ENCODE data around the gene ELF4. TPM values are rescaled to one million over a fixed set of nuclear protein-coding genes. Genes with fewer than 3 reads are reported as not detected.
"Not testable (repeated sequence)": the region's sequence is repeated elsewhere in the genome, so short reads cannot be mapped to it uniquely, and the experiment has no call there.

The ELF4 gene
- total RNA-seq, 1 donor from 2014 or later, result 26.6 TPM

DNA sequence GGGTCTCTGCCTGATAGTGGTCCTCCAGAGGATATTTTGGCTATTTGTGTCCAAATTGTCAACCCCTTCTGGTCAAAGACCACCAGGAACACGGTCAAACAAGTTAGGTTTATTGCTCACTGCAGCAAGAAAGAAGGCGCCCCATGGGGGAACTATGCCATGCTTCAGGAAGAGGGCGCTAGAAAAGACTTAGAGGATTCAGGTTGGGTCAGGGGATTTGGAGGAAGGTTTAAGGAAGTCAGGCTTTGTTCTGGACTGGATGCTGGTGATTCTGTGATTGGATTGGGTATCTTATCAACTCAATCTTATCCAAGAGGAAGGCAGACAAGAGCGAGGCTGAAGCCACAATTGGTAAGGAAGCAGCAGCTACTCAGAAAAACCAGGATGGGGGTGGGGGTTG is 14.3 kb upstream of the ELF4 start:
- H3K4me3 Mint-ChIP-seq, result no peak overlapping the region
- no peak overlapping the region for H3K27ac Mint-ChIP-seq
- DNase-seq (ENCODE audit: low spot score), result no peak
- no peaks in the 10 kb centered on the region for H3K9me3 Mint-ChIP-seq
- peaks cover 8% of the 10 kb centered on the region for H3K4me1 Mint-ChIP-seq (ENCODE audit: low read depth)
- H3K27me3 Mint-ChIP-seq (ENCODE audit: insufficient read depth), result no peaks in the 10 kb centered on the region
- intact Hi-C loops (cut with micrococcal nuclease), result no loop called here
- peaks cover 19% of the 10 kb centered on the region for H3K36me3 Mint-ChIP-seq (ENCODE audit: low read depth)

GRCh38 chrX:130121505-130121800 is 11.2 kb upstream of the ELF4 start:
- no peak overlapping the region for H3K4me3 Mint-ChIP-seq
- no peaks in the 10 kb centered on the region for H3K9me3 Mint-ChIP-seq
- H3K27ac Mint-ChIP-seq, result no peak overlapping the region
- H3K27me3 Mint-ChIP-seq (ENCODE audit: insufficient read depth), result no peaks in the 10 kb centered on the region
- DNase-seq (ENCODE audit: low spot score), result no peak
- intact Hi-C loops (cut with micrococcal nuclease), result loop anchor here (2.0 kb wide), 2 partner anchors 29 to 43 kb away; partner anchors contain the start of gene AIFM1
- H3K4me1 Mint-ChIP-seq (ENCODE audit: low read depth), result peaks cover 21% of the 10 kb centered on the region
- H3K36me3 Mint-ChIP-seq (ENCODE audit: low read depth), result peaks cover 8% of the 10 kb centered on the region

DNA sequence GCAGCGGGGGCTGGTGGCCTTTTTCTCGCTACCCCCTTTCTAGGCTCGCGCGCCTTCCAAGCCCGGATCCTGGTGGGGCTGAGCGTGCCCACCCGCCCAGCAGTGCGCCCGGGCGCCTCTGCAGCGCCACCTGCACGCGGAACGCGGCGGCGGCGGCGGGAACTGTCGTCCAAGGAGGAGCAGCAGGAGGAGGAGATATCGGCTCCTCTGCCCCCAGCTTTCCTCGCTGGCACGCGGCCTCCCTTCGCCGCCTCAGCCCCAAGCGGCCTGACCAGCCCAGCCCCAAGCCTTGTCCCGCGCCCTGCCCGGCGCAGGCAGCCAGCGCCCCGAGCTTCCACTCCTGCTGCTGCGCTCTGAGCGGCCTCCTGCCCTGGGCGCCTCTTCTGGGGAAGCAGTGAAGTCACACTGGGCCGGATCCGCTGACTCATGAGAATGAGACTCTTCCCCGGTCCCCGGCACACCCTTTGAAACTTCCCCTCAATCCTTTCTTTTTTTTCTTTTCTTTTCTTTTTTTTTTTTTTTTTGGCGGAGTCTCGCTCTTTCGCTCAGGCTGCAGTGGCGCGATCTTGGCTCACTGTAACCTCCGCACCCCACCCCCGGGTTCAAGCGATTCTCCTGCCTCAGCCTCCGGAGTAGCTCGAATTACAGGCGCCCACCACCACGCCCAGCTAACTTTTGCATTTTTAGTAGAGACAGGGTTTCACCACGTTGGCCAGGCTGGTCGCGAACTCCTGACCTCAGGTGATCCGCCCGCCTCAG is 10.6 kb upstream of the ELF4 start:
- Mint-ChIP-seq H3K9me3 (no peaks in the 10 kb centered on the region), H3K27me3 (ENCODE audit: insufficient read depth) (no peaks in the 10 kb centered on the region), H3K4me3 (peak overlapping the region; percentile 56), H3K4me1 (ENCODE audit: low read depth) (peaks cover 21% of the 10 kb centered on the region), H3K27ac (peak overlapping the region; percentile 55), H3K36me3 (ENCODE audit: low read depth) (peaks cover 8% of the 10 kb centered on the region)
- peak; percentile 56 for DNase-seq (ENCODE audit: low spot score)
- intact Hi-C loops (cut with micrococcal nuclease), result loop anchor here (1.0 to 2.0 kb wide), 5 partner anchors 11 to 71 kb away; partner anchors contain the start of genes AIFM1 and ELF4

DNA sequence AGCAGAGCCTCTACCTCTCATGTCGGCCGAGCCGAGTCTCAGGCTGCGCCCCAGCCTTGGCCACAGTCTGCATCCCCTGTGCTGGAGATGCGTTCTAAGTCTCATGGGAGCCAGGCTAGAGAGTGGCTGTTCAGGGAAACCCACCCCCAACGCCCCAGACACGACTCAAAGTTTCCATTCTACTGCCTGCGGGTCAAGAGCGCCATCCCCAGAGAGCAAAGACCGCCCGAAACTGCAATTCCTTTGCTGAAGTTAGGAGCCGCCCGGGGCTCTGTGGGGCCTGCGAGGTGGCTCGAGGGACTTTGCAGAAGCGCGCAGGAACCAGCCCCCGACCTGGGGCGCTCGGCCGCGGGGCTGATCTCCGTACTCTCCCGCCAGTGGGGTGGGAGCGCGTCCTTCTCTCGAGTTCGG is 10.0 kb upstream of the ELF4 start:
- no peak for DNase-seq (ENCODE audit: low spot score)
- Mint-ChIP-seq H3K9me3 (no peaks in the 10 kb centered on the region), H3K27ac (peak overlapping the region; percentile 73), H3K4me3 (peak overlapping the region; percentile 61), H3K36me3 (ENCODE audit: low read depth) (peaks cover 8% of the 10 kb centered on the region), H3K27me3 (ENCODE audit: insufficient read depth) (no peaks in the 10 kb centered on the region), H3K4me1 (ENCODE audit: low read depth) (peaks cover 21% of the 10 kb centered on the region)
- intact Hi-C loops (cut with micrococcal nuclease), result loop anchor here (1.0 to 2.0 kb wide), 5 partner anchors 10 to 72 kb away; partner anchors contain the start of genes AIFM1 and ELF4

DNA sequence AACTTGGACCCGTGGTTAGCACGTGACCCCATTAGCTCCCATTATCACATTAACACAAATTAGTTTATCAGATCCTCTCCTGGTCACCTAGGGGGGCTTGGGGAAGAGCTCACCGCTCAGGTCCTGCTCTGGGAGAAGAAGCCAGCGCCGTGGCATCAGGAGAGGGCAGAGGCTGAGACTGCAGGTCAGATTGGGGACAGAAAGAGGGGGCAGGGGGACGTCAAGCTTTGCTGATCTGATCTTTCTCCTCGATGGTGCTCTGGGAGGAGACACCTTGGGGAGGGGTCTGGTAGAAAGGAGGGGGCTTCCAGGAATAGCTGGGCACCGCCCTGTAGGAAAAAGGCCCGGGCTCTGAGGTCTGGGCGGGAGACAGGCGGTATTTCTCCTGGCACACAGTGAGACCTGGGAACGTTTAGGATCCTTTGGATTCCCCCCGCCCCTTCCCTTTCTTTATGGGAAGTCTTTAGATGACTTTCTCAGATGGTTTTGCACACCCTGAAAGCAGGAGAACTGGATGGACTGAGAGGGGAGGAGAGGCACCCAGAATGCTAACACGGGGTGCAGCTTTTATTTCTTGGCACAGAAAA is 9.1 kb upstream of the ELF4 start:
- peaks cover 22% of the 10 kb centered on the region for H3K4me1 Mint-ChIP-seq (ENCODE audit: low read depth)

DNA sequence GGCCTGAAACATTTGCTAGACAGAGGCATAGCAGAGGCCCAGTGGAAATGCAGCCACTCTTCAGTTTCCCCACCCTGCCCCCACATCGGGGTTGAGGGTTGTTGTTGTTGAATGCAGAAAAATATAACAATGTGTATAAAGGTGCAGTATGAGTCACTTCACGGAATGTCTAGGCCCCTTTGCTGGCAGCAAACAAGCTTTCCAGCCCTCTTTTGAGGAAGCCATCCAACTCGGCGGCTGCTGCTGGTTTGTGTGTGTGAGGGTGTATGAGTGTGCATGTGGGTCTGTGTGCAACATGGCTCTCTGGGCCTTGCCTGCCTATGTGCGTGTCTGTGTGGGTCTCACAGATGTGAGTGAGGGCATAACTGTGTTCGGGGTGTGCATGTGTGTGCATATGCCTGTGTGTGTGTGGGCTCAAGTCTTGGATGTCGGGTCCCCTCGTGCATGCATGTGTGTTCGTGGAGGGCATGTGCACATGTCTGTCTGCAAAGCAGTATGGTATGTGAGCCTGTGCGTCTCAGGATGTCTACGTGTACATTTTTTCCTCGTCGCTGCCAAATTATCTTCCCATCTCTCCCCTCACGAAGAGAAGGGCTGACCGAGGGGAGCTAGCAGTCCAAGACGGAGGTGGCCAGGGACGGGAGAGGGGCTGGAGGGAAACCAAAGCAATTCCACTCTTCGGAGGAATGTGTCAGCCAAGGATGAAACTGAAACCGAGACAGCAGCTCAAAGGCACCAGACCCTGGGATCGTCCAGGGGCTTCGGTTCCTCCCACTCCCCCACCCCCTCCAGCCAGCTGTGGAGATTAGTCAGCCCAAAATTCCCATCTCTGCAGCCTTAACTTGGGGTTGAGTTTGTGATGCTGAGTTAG is 8.4 kb upstream of the ELF4 start:
- intact Hi-C loops (cut with micrococcal nuclease), result no loop called here
- H3K4me3 Mint-ChIP-seq, result peak overlapping the region; percentile 11
- H3K36me3 Mint-ChIP-seq (ENCODE audit: low read depth), result peaks cover 6% of the 10 kb centered on the region
- no peak for DNase-seq (ENCODE audit: low spot score)
- peak overlapping the region; percentile 61 for H3K27ac Mint-ChIP-seq
- H3K4me1 Mint-ChIP-seq (ENCODE audit: low read depth), result peaks cover 28% of the 10 kb centered on the region
- H3K27me3 Mint-ChIP-seq (ENCODE audit: insufficient read depth), result no peaks in the 10 kb centered on the region
- H3K9me3 Mint-ChIP-seq, result no peaks in the 10 kb centered on the region

More for the DNA sequence above, 9.1 kb upstream of the ELF4 start:
- Mint-ChIP-seq H3K36me3 (ENCODE audit: low read depth) (peaks cover 6% of the 10 kb centered on the region), H3K27me3 (ENCODE audit: insufficient read depth) (no peaks in the 10 kb centered on the region), H3K27ac (peak overlapping the region; percentile 73), H3K4me3 (peak overlapping the region; percentile 61), H3K9me3 (no peaks in the 10 kb centered on the region)
- intact Hi-C loops (cut with micrococcal nuclease), result no loop called here
- no peak for DNase-seq (ENCODE audit: low spot score)

GRCh38 chrX:130117166-130117565 is 6.9 kb upstream of the ELF4 start:
- Mint-ChIP-seq H3K36me3 (ENCODE audit: low read depth) (no peaks in the 10 kb centered on the region), H3K4me3 (no peak overlapping the region), H3K4me1 (ENCODE audit: low read depth) (peaks cover 29% of the 10 kb centered on the region), H3K9me3 (no peaks in the 10 kb centered on the region), H3K27ac (no peak overlapping the region), H3K27me3 (ENCODE audit: insufficient read depth) (no peaks in the 10 kb centered on the region)
- no peak for DNase-seq (ENCODE audit: low spot score)
- intact Hi-C loops (cut with micrococcal nuclease), result no loop called here

- intact Hi-C loops (cut with micrococcal nuclease); DNase-seq (ENCODE audit: low spot score); H3K9me3 Mint-ChIP-seq; H3K27me3 Mint-ChIP-seq (ENCODE audit: insufficient read depth); H3K36me3 Mint-ChIP-seq (ENCODE audit: low read depth); H3K27ac Mint-ChIP-seq; H3K4me3 Mint-ChIP-seq: not testable (repeated sequence)
- peaks cover 29% of the 10 kb centered on the region for H3K4me1 Mint-ChIP-seq (ENCODE audit: low read depth)
Observed at GRCh38 chrX:130115119-130115885, 5.0 kb upstream of the ELF4 start.

DNA sequence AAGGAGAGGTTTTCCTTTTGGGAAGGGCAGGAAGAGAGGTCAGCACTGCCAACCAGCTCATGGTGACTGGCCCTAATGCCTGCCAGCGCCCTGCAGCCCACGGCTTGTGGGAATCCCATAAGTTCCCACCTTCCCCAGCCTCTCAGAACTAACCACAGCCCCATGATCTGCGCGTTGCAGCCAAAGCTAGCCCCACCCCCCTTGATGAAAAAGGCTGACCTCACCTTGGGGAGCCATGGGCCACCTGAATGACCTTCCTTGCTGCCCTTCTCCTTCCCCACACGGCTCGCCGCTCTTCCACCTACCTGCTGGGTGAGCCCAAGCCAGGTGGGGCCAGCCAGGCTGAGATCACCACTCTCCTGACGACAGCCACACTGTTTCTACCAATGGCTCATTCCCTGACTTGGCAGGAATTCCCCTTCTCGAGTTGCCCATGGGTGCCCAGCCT is 3.9 kb upstream of the ELF4 start:
- H3K36me3 Mint-ChIP-seq (ENCODE audit: low read depth), result no peaks in the 10 kb centered on the region
- no peak overlapping the region for H3K27ac Mint-ChIP-seq
- no peaks in the 10 kb centered on the region for H3K27me3 Mint-ChIP-seq (ENCODE audit: insufficient read depth)
- peaks cover 17% of the 10 kb centered on the region for H3K4me1 Mint-ChIP-seq (ENCODE audit: low read depth)
- no peak for DNase-seq (ENCODE audit: low spot score)
- no peaks in the 10 kb centered on the region for H3K9me3 Mint-ChIP-seq
- intact Hi-C loops (cut with micrococcal nuclease), result no loop called here
- no peak overlapping the region for H3K4me3 Mint-ChIP-seq

GRCh38 chrX:130111220-130112154 is 1.2 kb upstream of the ELF4 start:
- no peak for DNase-seq (ENCODE audit: low spot score)
- Mint-ChIP-seq H3K27me3 (ENCODE audit: insufficient read depth) (no peaks in the 10 kb centered on the region), H3K4me1 (ENCODE audit: low read depth) (peaks cover 15% of the 10 kb centered on the region), H3K9me3 (no peaks in the 10 kb centered on the region), H3K27ac (peak overlapping the region; percentile 58), H3K4me3 (peak overlapping the region; percentile 66), H3K36me3 (ENCODE audit: low read depth) (peaks cover 2% of the 10 kb centered on the region)
- intact Hi-C loops (cut with micrococcal nuclease), result no loop called here

DNA sequence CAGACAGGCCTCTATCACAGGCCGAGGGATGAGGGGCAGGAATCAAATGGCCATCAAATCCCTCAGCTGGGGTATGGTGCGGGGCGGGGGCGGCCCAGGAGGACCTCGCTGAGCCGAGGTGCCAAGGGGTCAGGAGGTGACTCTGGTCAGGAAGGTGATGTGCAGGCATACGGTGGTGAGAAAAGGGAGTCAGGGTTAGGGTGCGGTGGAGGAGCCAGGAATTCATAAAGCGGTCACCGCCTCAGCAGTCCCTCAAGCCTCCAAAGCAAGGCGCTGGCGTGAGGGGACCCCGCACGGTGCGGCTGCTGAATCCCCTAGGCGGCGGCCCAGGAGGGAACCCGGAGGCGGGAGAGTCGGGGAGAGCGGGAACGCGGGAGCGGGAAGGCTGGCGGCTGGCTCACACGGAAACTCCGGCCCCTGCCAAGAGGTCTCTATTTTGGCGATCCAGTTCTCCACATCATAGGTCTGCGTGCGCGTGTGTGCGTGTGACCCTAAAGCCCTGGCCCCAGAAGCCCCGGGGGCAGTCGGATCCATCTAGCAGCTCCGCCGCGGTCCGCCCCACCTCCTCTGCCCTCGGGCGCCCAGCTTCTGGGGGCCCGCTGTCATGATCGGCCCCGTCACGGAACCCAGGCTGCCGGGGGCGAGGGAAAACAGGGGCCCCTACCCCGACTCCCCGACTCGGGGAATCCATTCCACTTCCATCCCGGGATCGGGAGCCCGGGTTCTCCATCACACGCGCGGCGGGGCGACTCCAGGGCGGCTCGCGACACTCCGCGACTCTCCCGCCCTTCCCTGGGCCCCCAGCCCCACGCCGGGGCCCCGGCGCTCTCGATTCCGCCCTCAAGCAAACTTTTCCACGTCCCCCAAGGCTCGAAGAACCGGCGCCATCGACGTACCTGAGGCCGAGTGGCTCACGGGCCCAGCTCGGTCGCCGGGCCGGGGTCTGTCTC is 593 bp downstream of the ELF4 start:
- peaks cover 21% of the 10 kb centered on the region for H3K4me1 Mint-ChIP-seq (ENCODE audit: low read depth)
- no peak for DNase-seq (ENCODE audit: low spot score)
- H3K4me3 Mint-ChIP-seq, result peak overlapping the region; percentile 93
- H3K9me3 Mint-ChIP-seq, result no peaks in the 10 kb centered on the region
- peaks cover 2% of the 10 kb centered on the region for H3K36me3 Mint-ChIP-seq (ENCODE audit: low read depth)
- H3K27ac Mint-ChIP-seq, result peak overlapping the region; percentile 92
- H3K27me3 Mint-ChIP-seq (ENCODE audit: insufficient read depth), result no peaks in the 10 kb centered on the region
- intact Hi-C loops (cut with micrococcal nuclease), result loop anchor here (1.0 kb wide), 3 partner anchors 11 to 27 kb away; no protein-coding TSS in a partner anchor

All from activated T-helper 1 cell treated with anti-CD3 and anti-CD28 coated beads, Interleukin-12 subunit alpha, Interleukin-12 subunit beta, Interleukin-2, Interleukin-4 antibody, amounts not matched to agents 30 ng/mL and 10 ng/mL and 1 ng/mL, durations not matched to agents 14 hours and 24 hours and 36 hours (primary cell).